GM23338 (cell line): ENCODE measurements around the gene ZBTB18. TPM values are rescaled to one million over a fixed set of nuclear protein-coding genes. Genes with fewer than 3 reads are reported as not detected.

Experiments
- ATAC-seq: fragments of 200-7000 bp; cut with Tn5 transposase; 3 replicates; pipeline ENCODE4 v1.9.1; 2020
- DNase-seq: peaks from one replicate; pipeline ENCODE4 v3.0.0-alpha.2; 2015; ENCODE audit warnings: low spot score
- H2AFZ ChIP-seq: fragments of 200-600 bp; sonication (generic); 2 replicates; pipeline ENCODE4 v1.8.0; 2016; ENCODE audit warnings: antibody characterized with exemption, mild to moderate bottlenecking, moderate library complexity
- H3F3A ChIP-seq: fragments of 200-600 bp; sonication (generic); replicated peaks from 2 replicates; pipeline ENCODE4 v1.8.0; 2017; ENCODE audit warnings: antibody characterized with exemption, mixed run types, low read depth
- H3K27ac ChIP-seq: fragments of 200-600 bp; sonication (generic); 2 replicates; pipeline ENCODE4 v1.6.1; 2016; ENCODE audit warnings: low read depth
- H3K27me3 ChIP-seq: fragments of 200-600 bp; sonication (generic); 2 replicates; pipeline ENCODE4 v1.8.0; 2016; ENCODE audit warnings: mild to moderate bottlenecking, mixed run types, moderate library complexity; ENCODE audit not compliant: insufficient read depth
- H3K36me3 ChIP-seq: fragments of 200-600 bp; sonication (generic); 2 replicates; pipeline ENCODE4 v1.8.0; 2016; ENCODE audit warnings: mild to moderate bottlenecking; ENCODE audit not compliant: insufficient read depth
- H3K4me1 ChIP-seq: fragments of 200-600 bp; sonication (generic); 2 replicates; pipeline ENCODE4 v1.8.0; 2016; ENCODE audit warnings: mild to moderate bottlenecking, moderate library complexity; ENCODE audit not compliant: insufficient read depth
- H3K4me2 ChIP-seq: fragments of 200-600 bp; sonication (generic); 2 replicates; pipeline ENCODE4 v1.7.1; 2017; ENCODE audit warnings: mixed run types
- H3K4me3 ChIP-seq: fragments of 200-600 bp; sonication (generic); 2 replicates; pipeline ENCODE4 v1.6.1; 2016; ENCODE audit warnings: mixed run types
- H3K79me2 ChIP-seq: fragments of 200-600 bp; sonication (generic); replicated peaks from 2 replicates; pipeline ENCODE4 v1.8.0; 2017; ENCODE audit warnings: mild to moderate bottlenecking; ENCODE audit not compliant: insufficient read depth
- H3K9me2 ChIP-seq: fragments of 200-600 bp; sonication (generic); 2 replicates; pipeline ENCODE4 v1.8.0; 2017; ENCODE audit not compliant: insufficient read depth
- H4K20me1 ChIP-seq: fragments of 200-600 bp; sonication (generic); replicated peaks from 2 replicates; pipeline ENCODE4 v1.8.0; 2017; ENCODE audit warnings: mild to moderate bottlenecking; ENCODE audit not compliant: insufficient read depth
- H3K27ac Mint-ChIP-seq: 2 replicates; pipeline ENCODE4 v1.8.0; 2020; ENCODE audit warnings: inconsistent platforms, mild to moderate bottlenecking, moderate library complexity, mixed read lengths
- H3K27me3 Mint-ChIP-seq: 3 replicates; pipeline ENCODE4 v1.8.0; 2022; ENCODE audit warnings: low read depth, mild to moderate bottlenecking, moderate library complexity, mixed read lengths, inconsistent platforms; ENCODE audit not compliant: insufficient read depth, poor library complexity
- H3K36me3 Mint-ChIP-seq: 3 replicates; pipeline ENCODE4 v1.8.0; 2021; ENCODE audit warnings: low read depth, mild to moderate bottlenecking, inconsistent platforms, moderate library complexity, mixed read lengths
- H3K4me1 Mint-ChIP-seq: 3 replicates; pipeline ENCODE4 v1.8.0; 2020; ENCODE audit warnings: mild to moderate bottlenecking, inconsistent platforms, mixed read lengths
- H3K4me3 Mint-ChIP-seq: 3 replicates; pipeline ENCODE4 v1.8.0; 2021; ENCODE audit warnings: moderate library complexity, mild to moderate bottlenecking, inconsistent platforms, mixed read lengths
- H3K9me3 Mint-ChIP-seq: 3 replicates; pipeline ENCODE4 v1.8.0; 2020; ENCODE audit warnings: moderate library complexity, mild to moderate bottlenecking, inconsistent platforms, mixed read lengths
- EZH2 ChIP-seq: fragments of 200-600 bp; sonication (generic); IDR thresholded peaks from one replicate; pipeline ENCODE4 v1.8.0; 2017; ENCODE audit warnings: antibody characterized with exemption, mild to moderate bottlenecking, low read depth; ENCODE audit not compliant: unreplicated experiment
- EZH2phosphoT487 ChIP-seq: fragments of 200-600 bp; sonication (generic); IDR thresholded peaks from one replicate; pipeline ENCODE4 v1.8.1; 2018; ENCODE audit warnings: antibody characterized with exemption; ENCODE audit not compliant: unreplicated experiment
- JUNB ChIP-seq: IDR thresholded peaks from one replicate; pipeline ENCODE4 v1.6.1; 2016; ENCODE audit warnings: antibody characterized with exemption; ENCODE audit not compliant: unreplicated experiment
- NANOG ChIP-seq: IDR thresholded peaks from 2 replicates; pipeline ENCODE4 v1.6.1; 2016; ENCODE audit warnings: antibody characterized with exemption, borderline replicate concordance
- POLR2AphosphoS5 ChIP-seq: IDR thresholded peaks from 2 replicates; pipeline ENCODE4 v1.6.1; 2016; ENCODE audit warnings: antibody characterized with exemption, low read depth
- STAT1 ChIP-seq: IDR thresholded peaks from one replicate; pipeline ENCODE4 v1.6.1; 2016; ENCODE audit warnings: antibody characterized with exemption; ENCODE audit not compliant: unreplicated experiment
- ZNF114 ChIP-seq: fragments of 250-450 bp; sonication (Bioruptor Pico); IDR thresholded peaks from 2 replicates; pipeline ENCODE4 v1.5.0; 2020; ENCODE audit warnings: mild to moderate bottlenecking, moderate library complexity
- ZNF331 ChIP-seq: fragments of 250-450 bp; sonication (Bioruptor Pico); IDR thresholded peaks from 2 replicates; pipeline ENCODE4 v1.5.0; 2020; ENCODE audit warnings: low read depth, mild to moderate bottlenecking, moderate library complexity
- polyA plus RNA-seq: library from polyadenylated mRNA; unstranded; fragments of >200 nt; fragmentation: Nextera tagmentation; extraction: Ambion mirVana; gene quantifications from 2 replicates; pipeline ENCODE4 v1.2.1, GENCODE V29; 2016
- total RNA-seq: library from RNA; depleted of rRNA; stranded (reverse); fragments of >200 nt; shearing (Covaris generic); gene quantifications from 2 replicates; pipeline ENCODE4 v1.2.3, GENCODE V29; 2014
- TF ChIP-seq, protein P1 (sequence below), 2 experiments: fragments of 200-600 bp in 1 of 2; sonication (generic) in 1 of 2; conservative IDR thresholded peaks; 2 replicates each; pipeline versions ENCODE4 v1.5.1 to v1.6.1; 2016 to 2017; ENCODE audit warnings: antibody characterized with exemption in 2 of 2, low read depth in 2 of 2, mild to moderate bottlenecking in 2 of 2, moderate library complexity in 1 of 2
- TF ChIP-seq, protein P2 (sequence below): IDR thresholded peaks from one replicate; pipeline ENCODE4 v1.6.1; 2018; ENCODE audit warnings: antibody characterized with exemption; ENCODE audit not compliant: unreplicated experiment

The ZBTB18 gene
- total and polyA plus RNA-seq, 2 experiments from 2014 or later = 5.5 to 12.2 TPM

DNA sequence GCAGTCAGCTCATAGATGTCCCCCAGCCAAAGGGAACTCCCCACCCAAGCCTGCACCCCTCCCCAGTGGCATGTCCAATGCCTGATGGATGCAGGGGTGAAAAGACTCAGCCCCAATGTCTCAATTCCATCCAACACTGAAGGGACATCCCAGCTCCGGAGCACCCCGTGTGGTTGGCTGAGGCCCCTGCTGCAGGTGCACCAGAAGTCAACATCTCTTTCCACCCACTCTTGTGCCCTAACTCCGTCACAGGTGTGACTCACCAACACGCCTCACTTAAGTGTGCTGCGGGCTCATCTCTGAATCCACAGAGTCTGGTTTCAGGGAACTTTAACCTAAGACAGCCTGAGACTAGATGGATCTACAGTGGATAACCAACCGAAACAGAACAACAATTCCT, 40.9 kb upstream of the ZBTB18 start:
- no peaks in the 10 kb centered on the region for H3K27me3 Mint-ChIP-seq
- H3K27ac ChIP-seq = 0 out of 2 replicates have a peak overlapping the region, but pooled peaks have one; percentile 11
- H3K27ac Mint-ChIP-seq = 0 out of 2 replicates have a peak overlapping the region, but pooled peaks have one; percentile 19
- H3K4me2 ChIP-seq = no peak overlapping the region
- peaks cover 24% of the 10 kb centered on the region for H3K4me1 ChIP-seq
- no peaks in the 10 kb centered on the region for H3K9me3 Mint-ChIP-seq
- H4K20me1 ChIP-seq = no peaks in the 10 kb centered on the region
- H3K9me2 ChIP-seq = peaks cover 10% of the 10 kb centered on the region
- peak; percentile 61 for DNase-seq
- no peaks in the 10 kb centered on the region for H3K27me3 ChIP-seq
- H3K4me3 ChIP-seq = no peak overlapping the region
- no peaks in the 10 kb centered on the region for H3K79me2 ChIP-seq
- no peaks in the 10 kb centered on the region for H3K36me3 ChIP-seq
- peaks cover 18% of the 10 kb centered on the region for H3K4me1 Mint-ChIP-seq
- peak overlapping the region; percentile 87; the same call in 1 of the 2 replicates for H2AFZ ChIP-seq
- no peaks in the 10 kb centered on the region for H3F3A ChIP-seq
- TF ChIP-seq, protein P1, sequence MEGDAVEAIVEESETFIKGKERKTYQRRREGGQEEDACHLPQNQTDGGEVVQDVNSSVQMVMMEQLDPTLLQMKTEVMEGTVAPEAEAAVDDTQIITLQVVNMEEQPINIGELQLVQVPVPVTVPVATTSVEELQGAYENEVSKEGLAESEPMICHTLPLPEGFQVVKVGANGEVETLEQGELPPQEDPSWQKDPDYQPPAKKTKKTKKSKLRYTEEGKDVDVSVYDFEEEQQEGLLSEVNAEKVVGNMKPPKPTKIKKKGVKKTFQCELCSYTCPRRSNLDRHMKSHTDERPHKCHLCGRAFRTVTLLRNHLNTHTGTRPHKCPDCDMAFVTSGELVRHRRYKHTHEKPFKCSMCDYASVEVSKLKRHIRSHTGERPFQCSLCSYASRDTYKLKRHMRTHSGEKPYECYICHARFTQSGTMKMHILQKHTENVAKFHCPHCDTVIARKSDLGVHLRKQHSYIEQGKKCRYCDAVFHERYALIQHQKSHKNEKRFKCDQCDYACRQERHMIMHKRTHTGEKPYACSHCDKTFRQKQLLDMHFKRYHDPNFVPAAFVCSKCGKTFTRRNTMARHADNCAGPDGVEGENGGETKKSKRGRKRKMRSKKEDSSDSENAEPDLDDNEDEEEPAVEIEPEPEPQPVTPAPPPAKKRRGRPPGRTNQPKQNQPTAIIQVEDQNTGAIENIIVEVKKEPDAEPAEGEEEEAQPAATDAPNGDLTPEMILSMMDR (conservative IDR thresholded peaks at IDR 0.05; ENCODE audit: low read depth in 2 of 2) = peak; percentile 45 to 47
- TF ChIP-seq, protein P2, sequence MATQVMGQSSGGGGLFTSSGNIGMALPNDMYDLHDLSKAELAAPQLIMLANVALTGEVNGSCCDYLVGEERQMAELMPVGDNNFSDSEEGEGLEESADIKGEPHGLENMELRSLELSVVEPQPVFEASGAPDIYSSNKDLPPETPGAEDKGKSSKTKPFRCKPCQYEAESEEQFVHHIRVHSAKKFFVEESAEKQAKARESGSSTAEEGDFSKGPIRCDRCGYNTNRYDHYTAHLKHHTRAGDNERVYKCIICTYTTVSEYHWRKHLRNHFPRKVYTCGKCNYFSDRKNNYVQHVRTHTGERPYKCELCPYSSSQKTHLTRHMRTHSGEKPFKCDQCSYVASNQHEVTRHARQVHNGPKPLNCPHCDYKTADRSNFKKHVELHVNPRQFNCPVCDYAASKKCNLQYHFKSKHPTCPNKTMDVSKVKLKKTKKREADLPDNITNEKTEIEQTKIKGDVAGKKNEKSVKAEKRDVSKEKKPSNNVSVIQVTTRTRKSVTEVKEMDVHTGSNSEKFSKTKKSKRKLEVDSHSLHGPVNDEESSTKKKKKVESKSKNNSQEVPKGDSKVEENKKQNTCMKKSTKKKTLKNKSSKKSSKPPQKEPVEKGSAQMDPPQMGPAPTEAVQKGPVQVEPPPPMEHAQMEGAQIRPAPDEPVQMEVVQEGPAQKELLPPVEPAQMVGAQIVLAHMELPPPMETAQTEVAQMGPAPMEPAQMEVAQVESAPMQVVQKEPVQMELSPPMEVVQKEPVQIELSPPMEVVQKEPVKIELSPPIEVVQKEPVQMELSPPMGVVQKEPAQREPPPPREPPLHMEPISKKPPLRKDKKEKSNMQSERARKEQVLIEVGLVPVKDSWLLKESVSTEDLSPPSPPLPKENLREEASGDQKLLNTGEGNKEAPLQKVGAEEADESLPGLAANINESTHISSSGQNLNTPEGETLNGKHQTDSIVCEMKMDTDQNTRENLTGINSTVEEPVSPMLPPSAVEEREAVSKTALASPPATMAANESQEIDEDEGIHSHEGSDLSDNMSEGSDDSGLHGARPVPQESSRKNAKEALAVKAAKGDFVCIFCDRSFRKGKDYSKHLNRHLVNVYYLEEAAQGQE = no peak
- peak; percentile 89 for ATAC-seq
- no peaks in the 10 kb centered on the region for H3K36me3 Mint-ChIP-seq
- no peak overlapping the region for H3K4me3 Mint-ChIP-seq

- Mint-ChIP-seq H3K4me3 (no peak overlapping the region), H3K27me3 (no peaks in the 10 kb centered on the region), H3K27ac (0 out of 2 replicates have a peak overlapping the region, but pooled peaks have one; percentile 19), H3K4me1 (peaks cover 18% of the 10 kb centered on the region), H3K9me3 (no peaks in the 10 kb centered on the region), H3K36me3 (no peaks in the 10 kb centered on the region)
- peaks cover 24% of the 10 kb centered on the region for H3K4me1 ChIP-seq
- no peak for ATAC-seq
- 0 out of 2 replicates have a peak overlapping the region, but pooled peaks have one; percentile 87 for H2AFZ ChIP-seq
- no peaks in the 10 kb centered on the region for H3K36me3 ChIP-seq
- no peaks in the 10 kb centered on the region for H4K20me1 ChIP-seq
- H3K4me3 ChIP-seq = no peak overlapping the region
- no peaks in the 10 kb centered on the region for H3K27me3 ChIP-seq
- no peaks in the 10 kb centered on the region for H3F3A ChIP-seq
- H3K27ac ChIP-seq = no peak overlapping the region; the same call in 1 of the 2 replicates
- no peak for DNase-seq
- H3K79me2 ChIP-seq = no peaks in the 10 kb centered on the region
- H3K4me2 ChIP-seq = peak overlapping the region; percentile 22; the same call in 1 of the 2 replicates
- peaks cover 5% of the 10 kb centered on the region for H3K9me2 ChIP-seq
- TF ChIP-seq EZH2phosphoT487 (no peak), ZNF331 (no peak), POLR2AphosphoS5 (no peak), NANOG (no peak), ZNF114 (no peak), JUNB (no peak), STAT1 (no peak), EZH2 (no peak)
- TF ChIP-seq, protein P1 (conservative IDR thresholded peaks at IDR 0.05; ENCODE audit: low read depth in 2 of 2) = no peak
These were observed 40.4 kb upstream of the ZBTB18 start for GRCh38 chr1:244010703-244011123.
